Inflammatory macrophage (primary cell): Measurements from ENCODE around the gene SPON1.
A peak's percentile ranks its signal among the peaks of the same experiment; 100 is the strongest.

Source experiments
- DNase-seq, 2 donors: peaks; one replicate each; pipeline ENCODE4 v3.0.0-alpha.2; 2020 to 2022

The SPON1 gene

GRCh38 chr11:14202251-14203196 lies 240.0 kb downstream of the SPON1 start:
- no peak for DNase-seq

GRCh38 chr11:14203321-14203720 lies 240.8 kb downstream of the SPON1 start:
- DNase-seq: no peak

- DNase-seq: no peak
Measured at GRCh38 chr11:14212986-14213385, 250.5 kb downstream of the SPON1 start.

GRCh38 chr11:14218728-14219127 lies 256.2 kb downstream of the SPON1 start:
- no peak for DNase-seq

- no peak for DNase-seq
Measured at GRCh38 chr11:14223636-14224288, 261.2 kb downstream of the SPON1 start.

GRCh38 chr11:14224395-14224794 lies 261.9 kb downstream of the SPON1 start:
- DNase-seq: no peak

GRCh38 chr11:14225666-14226065 lies 263.1 kb downstream of the SPON1 start:
- DNase-seq: no peak

- DNase-seq: peak in 1 of 2 donors; percentile 23
Measured at GRCh38 chr11:14228356-14228755, 265.8 kb downstream of the SPON1 start.

GRCh38 chr11:14229472-14229871 lies 266.9 kb downstream of the SPON1 start:
- no peak for DNase-seq

- no peak for DNase-seq
Measured at GRCh38 chr11:14230407-14230806, 267.9 kb downstream of the SPON1 start.

- DNase-seq: no peak
Measured at GRCh38 chr11:14232652-14233051, 270.1 kb downstream of the SPON1 start.

- DNase-seq: no peak
Measured at GRCh38 chr11:14234446-14234845, 271.9 kb downstream of the SPON1 start.

GRCh38 chr11:14235701-14236100 lies 273.2 kb downstream of the SPON1 start:
- no peak for DNase-seq

- peak; percentile 82 to 87 for DNase-seq
Measured at GRCh38 chr11:14237444-14237961, 275.0 kb downstream of the SPON1 start.

- peak; percentile 56 to 58 for DNase-seq
Measured at GRCh38 chr11:14240221-14240620, 277.7 kb downstream of the SPON1 start.

- no peak for DNase-seq
Measured at GRCh38 chr11:14240951-14241350, 278.4 kb downstream of the SPON1 start.

- DNase-seq: no peak
Measured at GRCh38 chr11:14242187-14242586, 279.7 kb downstream of the SPON1 start.

GRCh38 chr11:14242733-14243132 lies 280.2 kb downstream of the SPON1 start:
- no peak for DNase-seq

GRCh38 chr11:14244926-14245325 lies 282.4 kb downstream of the SPON1 start:
- no peak for DNase-seq

- DNase-seq: no peak
Measured at GRCh38 chr11:14245444-14245843, 282.9 kb downstream of the SPON1 start.

GRCh38 chr11:14248580-14248981 lies 286.1 kb downstream of the SPON1 start:
- DNase-seq: no peak

GRCh38 chr11:14249121-14249963 lies 286.8 kb downstream of the SPON1 start:
- peak; percentile 66 to 71 for DNase-seq

GRCh38 chr11:14251754-14252153 lies 289.2 kb downstream of the SPON1 start:
- no peak for DNase-seq
